Midbrain (tissue), 1 donor: Measurements from ENCODE around the gene ANKRD22.
"Not testable (repeated sequence)": the region's sequence is repeated elsewhere in the genome, so short reads cannot be mapped to it uniquely, and the experiment has no call there.

ENCODE experiments used
- DNase-seq: peaks from one replicate; lab custom pipeline; 2025; lab: John Stamatoyannopoulos, UW

Gene ANKRD22

DNA sequence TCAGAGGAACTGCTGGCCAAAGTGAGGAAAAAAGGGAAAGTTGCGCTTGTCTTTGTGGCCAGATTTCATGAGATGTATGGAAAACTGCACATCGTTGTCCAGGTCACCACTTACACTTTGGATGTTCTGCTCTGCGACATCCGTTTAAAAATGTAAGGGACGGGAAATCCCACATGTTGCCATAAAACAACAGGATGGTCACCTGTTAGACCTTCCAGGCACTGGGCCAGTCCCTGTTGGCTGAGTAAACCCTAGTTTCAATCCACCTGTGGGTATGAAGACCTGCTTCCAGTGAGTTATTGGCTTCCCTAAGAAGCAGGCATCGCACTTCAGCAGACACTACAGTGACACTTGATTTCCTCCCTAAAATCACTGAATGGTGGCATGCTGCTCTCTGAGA is 25.7 kb upstream of the ANKRD22 start:
- no peak for DNase-seq

DNA sequence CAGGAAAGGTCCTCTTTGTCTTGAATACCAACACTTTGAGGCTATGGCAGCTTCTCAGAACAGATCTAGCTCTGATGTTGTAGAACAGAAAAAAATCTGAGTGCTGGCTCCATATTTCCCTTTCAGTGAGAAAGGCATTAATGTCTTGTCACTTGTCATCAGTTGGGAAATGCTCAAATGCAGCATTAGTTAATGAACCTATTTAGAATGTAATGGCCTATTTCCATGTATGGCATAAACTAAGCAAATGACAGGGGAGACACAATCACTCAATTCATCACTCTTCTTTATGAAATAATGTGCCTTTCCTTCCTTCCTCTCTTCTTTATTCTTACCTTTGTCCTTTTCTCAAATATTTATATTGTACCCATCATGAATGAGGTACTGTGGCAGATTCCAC is 23.4 kb upstream of the ANKRD22 start:
- no peak for DNase-seq

DNA sequence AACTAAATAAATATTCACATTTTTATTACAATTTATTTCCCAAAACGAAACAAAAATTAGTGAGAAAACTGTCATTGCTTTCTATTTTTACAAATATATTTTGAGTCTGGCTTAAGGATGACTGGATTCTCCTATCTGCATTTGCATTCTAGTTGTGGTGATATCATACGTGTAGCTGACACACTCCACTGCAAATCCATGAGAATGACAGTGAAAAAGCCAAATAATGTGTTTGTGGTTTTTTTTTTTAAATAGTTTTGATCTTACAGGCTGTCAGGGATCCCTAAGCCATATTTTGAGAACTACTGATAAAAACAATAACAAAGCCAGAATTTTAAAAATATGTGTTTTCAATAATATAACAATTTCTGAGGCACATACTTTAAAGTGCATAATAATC is 22.6 kb upstream of the ANKRD22 start:
- no peak for DNase-seq

DNA sequence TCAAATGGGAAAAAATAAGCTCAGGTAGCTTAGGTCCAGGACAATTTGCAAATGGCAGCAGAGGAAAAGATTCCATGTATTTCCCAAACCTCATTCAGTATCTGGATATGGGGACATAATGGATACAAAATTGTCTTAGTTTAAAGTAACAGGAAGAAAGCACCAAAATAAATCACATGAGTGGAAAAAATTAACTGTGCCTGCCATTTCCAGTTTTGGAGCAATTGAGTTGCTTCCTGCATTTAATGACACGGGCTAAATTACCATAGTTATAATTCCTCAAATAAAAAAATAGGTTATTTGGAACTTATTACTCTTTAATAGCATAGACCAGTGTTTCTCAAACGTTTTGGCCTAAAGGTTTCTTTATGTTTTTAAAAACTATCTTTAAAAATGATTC is 22.1 kb upstream of the ANKRD22 start:
- DNase-seq = no peak

DNA sequence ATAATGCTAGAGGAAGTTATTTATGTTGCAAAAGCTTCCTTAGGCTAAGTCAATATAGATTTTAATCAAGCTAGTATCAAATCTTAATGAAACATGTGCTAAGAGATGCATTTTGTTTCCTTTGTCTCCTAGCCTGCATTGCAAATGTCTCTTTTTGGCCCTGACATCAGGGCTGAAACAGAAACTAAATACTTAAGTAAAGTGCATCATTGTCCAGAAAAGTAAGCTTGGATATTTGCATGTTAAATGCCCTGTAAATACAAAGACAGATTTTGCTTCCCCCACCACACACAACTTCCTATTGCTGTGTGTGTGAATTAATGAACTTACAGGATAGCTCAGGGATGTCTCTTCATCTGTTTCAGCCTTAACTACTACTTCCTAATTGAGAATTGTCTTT is 18.4 kb upstream of the ANKRD22 start:
- no peak for DNase-seq

DNA sequence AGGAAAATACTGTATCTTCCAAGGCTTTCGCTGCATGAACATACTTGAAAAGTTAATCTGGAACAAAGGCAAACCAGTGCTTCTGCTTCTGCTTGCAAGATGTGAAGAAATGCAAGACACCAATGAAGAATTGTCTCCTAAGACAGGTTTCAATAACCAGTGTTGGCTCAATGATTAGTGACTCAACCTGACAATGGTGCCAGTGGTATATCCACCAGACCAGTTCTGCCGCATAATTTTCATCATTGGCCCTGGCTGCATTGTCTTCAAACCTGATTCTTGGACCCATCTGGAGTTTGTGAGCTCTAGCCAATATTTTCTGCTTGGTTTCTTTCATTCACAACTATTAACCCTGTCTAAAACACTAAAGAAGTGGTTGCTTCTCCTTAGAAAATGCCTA is 14.8 kb upstream of the ANKRD22 start:
- DNase-seq = no peak

DNA sequence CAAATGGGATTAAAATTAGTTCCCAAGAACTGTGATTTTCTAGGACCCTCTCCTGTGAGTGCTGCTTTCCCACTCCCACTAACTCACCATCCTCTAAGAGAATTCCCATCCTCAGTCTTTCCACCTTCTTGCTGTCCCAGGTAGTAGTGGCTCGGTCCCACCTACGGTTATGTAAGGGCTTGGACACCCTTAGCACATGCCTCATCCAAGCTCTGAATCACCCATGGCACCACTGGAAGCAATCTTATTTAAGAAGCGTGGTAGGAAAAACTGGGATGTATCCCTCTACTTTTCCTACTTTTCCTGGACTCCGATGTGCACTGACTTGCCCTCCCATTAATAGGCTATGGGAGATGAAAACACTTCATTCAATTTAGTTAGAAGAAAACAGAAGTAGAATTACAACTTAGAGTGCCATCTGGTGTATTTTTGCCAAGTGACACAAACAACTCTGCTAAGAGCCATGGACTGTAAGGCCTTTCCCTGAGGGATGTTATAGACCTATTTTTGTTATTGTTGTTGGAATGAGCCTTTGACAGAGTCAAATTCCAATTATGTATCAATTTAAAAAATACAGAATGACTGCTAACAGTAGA is 13.7 kb upstream of the ANKRD22 start:
- no peak for DNase-seq

DNA sequence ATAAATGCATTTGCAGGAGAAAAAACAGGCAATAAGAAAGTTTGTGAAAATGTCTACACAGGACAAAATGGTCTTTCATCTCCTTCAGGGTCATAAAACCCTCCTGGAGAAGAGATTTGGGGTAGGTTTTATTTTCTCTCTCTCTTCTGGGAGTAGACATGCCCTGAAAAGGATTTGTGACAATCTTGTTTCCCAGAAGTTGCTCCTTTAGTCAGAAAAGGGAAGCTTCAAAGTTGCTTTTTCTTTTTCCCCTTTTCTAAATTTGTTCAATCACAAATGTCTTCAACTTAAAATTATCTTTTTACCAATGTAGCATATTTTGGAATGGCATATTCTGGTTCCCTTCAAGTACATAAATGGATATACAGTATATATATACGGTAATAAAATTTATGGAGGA is 9.4 kb upstream of the ANKRD22 start:
- no peak for DNase-seq

DNA sequence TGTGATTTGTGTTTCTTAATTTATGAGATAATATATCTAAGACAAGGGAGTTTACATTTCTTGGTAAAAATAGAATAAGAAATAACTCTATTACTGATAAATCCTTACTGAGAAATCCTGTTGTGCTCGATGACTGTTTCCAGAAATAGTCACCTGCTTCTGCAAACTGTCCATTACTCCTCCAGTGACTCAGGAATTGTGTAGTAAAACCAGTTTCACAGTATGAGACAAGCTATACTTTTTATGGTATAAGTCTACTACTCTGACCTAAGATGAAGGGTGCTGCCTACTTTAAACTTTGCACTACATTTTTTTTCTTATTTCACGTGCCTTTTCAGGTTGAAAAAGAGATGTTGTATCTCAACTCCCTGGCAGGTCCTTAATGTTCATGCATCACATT is 6.8 kb upstream of the ANKRD22 start:
- no peak for DNase-seq

DNA sequence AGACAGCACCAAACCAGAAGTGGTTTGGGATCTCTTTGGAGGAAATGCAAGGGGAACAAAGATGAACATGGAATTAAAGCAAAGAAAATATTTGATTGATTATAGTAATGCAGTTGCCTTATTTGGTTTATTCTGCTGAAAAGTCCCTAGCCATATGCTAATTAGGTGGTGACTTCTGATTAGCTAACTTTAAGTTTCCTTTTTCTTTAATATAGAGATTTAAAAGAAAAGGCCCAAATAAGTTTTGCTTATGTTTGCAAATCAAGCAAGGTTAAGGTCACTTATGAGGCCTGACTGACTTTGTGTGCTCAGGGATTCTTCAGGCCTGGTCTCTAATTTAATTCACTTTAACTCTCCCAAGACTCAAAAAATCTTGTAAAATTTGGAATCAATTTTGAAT is 6.2 kb upstream of the ANKRD22 start:
- no peak for DNase-seq

DNA sequence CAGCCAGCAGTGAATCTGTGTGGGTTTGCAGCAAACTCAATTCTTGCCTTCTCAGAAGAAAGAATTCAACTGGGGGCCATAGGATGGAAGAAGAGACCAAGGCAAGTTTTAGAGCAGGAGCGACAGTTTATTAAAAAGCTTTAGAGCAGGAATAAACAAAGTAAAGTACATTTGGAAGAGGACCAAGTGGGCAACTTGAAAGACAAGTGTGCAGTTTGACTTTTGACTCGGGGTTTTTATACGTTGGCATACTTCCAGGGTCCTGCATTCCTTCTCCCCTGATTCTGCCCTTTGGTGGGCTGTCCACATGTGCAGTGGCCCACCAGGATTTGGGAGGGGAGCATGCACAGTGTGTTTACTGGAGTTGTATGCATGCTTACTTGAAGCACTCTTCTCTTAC is 3.0 kb upstream of the ANKRD22 start:
- DNase-seq = no peak

DNA sequence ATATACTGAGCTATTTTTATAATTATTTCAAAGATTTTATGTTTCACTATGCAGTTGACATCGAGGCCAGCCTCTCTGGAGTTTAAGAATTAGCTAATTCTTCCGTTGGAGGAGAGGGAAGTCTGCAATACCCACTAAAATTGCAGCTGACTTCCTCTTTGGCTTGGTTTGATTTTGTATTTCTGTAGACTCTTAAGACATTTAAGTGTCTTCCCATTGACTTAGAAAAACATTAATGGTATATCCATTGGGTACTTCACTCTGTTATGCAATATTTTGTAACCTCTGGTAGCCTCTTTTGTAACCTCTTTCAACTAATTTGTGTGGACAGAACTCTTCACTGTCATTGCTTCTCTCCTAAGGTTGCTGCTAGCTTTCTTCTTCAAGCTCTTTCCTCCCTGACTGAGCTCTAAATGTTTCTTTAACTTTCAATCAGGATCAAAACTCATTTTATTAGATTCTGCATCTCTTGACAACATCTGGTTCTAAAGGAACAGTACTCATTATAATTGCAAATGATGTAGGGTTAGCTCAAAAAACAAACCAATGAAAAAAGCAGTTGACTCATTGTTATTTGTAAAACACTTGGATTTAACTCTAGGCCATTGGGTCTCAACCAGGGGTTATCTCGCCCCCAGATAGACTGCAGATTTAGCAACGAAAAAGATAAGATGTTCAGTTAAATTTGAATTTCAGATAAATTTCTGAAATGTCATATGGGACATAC is 1.7 kb upstream of the ANKRD22 start:
- peak; percentile 4 for DNase-seq

DNA sequence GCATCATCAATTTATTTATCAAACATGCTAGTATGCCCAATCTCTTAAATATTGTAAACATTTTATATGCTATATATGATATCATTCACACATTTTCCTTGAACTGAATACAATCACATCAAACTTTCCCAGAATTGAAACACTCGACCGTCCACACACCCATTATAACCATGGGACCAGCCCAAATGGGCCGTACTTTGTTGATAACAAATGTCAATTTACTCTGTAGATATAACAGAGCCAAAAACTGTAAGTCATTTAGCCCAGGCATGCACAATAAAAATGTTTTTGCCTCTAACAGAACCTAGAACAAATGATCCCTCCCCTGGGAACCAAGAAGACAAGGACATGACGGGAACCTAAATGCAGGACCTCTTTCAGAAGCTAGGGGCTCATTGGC is 683 bp upstream of the ANKRD22 start:
- DNase-seq = no peak

DNA sequence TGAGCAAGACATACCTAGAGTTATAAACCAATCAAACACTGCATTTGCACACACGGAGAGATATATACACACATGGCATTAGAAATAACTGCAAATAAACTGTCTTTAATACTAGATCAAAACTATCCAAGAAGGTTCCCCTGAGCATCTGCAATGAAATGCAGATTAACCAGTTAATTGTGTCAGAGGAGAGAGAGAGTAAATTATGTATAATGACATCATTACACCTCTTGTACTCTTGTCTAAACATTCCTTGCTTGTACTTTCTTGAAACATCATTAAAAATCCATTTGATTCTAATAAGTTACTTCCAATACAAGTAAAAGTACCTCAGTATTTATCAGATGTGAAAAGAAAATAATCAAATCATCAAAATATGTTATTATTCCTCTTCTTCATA is 932 bp downstream of the ANKRD22 start:
- no peak for DNase-seq

DNA sequence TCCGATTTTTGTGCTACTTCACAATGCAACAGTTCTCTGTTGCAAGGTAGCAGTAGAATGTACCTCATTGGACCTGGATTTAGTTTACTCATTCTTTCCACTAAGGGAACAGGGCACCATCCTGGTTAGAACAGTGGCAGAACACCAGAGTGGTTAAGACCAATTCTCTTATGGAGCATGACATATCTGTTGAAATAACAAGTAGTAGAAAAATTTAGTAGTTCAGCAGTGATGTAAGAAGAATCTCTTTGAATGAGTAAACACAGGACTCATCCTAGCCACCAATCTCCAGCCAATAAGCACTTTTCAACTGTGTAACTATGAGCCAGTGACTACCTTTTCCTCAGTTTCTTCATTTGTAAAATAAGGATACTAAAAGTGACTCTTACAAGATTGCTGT is 2.4 kb downstream of the ANKRD22 start:
- DNase-seq = no peak

DNA sequence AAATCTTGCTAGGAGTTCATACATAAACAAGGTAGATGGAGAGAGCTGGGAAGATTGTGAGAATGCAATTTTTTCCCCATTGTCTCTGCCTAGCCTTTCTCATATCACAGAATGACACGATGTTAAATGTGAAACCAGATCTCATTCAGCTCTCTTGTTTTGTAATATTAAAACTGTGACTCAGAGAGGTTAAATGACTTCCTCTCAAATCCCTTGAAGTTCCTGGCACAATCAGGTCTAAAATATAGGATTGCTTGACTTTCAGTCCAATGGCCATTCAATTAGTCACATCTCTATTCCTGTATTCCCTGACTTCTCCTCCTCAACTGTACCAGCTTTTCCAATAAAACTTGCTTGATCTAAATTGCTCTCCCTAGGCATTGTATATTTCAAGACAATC is 3.1 kb downstream of the ANKRD22 start:
- no peak for DNase-seq

DNA sequence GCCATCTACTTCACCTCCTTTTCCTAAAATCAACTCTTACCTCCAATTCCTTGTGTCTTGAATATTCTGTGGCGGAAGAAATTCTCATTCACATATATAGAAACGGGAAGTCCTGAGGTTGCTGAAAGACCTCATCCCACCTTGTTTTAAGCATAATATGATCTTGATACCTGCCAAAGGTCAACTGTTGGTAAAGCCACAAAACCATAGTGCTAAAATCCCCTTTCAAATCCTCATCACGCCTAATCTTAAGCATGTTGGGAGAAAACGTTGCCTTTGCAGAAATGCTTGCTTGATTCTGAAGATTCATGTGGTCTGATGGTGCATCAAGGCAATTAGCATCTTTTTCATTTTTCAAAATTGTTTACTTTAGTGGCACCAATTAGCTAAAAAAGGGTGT is 8.5 kb downstream of the ANKRD22 start:
- DNase-seq = no peak

DNA sequence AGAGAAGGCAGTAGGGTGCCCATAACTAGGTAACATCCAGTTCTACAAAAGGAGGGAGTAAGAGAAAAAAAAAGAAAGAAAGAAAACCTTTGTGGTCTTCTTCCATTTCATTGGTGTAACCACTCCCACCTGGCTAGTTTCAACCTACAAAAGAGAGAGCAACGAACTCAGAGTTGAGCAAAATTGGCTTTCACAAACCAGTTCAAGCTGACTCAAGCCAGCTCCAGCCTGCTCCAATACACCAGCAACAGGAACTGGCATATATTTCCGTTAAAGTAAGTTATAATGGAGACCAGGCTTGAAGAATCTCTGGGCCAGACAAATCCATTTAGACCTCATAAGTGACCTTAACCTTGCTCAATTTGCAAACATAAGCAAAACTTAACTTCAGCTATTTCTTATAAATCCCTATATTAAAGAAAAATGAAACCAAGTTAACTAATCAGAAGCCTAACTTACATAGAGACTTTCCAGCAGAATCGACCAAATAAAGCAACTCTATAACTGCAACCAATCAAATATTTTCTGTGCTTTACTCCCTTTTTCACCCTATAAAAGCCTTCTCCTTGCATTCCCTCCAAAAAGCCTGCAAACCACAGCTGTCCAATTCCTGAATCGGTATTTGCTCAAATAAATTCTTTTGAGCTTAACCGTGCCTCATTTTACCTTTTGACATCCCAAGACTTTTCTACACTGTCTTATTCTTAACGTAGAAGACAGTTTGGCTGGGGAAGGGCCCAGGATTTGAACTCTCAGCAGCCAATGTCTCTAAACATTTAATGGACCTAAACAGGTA is 10.1 kb downstream of the ANKRD22 start:
- DNase-seq = no peak

DNA sequence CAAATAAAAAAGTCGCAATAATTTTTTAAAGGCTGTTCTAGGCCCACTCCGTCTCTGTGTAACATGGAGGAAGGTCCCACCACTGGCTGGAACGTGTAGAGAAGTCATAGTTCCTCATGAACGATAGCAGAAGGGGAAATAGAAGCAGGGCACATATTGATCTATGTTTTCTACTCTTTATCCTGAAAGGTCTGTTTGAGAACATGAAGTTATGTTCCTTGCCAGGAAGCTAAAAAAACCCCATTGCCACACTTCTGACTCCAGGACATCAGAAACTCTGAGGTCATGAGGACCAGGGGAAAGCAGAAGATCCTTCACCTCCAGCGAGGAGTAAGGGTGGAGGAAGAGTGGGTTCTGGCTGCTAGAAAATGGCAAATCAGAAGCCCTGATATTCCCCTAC is 10.8 kb downstream of the ANKRD22 start:
- DNase-seq = no peak

DNA sequence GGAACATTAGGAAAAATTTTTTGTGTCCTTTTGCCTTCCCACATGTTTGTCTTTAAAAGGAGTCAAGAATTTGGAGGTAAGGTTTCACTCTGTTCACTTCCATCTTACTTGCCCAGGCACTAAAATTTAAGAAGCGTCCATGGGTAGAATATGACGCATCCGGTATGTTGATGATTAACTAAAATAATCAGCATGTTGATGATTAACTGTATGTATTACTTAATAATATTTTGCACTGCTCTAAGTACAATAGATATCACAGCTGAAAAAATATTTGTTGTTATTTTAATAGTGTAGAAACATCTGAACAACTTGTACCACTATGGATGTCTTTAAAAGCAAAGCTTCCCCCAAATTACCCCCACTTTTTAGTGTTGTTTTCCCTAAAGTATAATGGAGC is 11.5 kb downstream of the ANKRD22 start:
- DNase-seq = no peak

DNA sequence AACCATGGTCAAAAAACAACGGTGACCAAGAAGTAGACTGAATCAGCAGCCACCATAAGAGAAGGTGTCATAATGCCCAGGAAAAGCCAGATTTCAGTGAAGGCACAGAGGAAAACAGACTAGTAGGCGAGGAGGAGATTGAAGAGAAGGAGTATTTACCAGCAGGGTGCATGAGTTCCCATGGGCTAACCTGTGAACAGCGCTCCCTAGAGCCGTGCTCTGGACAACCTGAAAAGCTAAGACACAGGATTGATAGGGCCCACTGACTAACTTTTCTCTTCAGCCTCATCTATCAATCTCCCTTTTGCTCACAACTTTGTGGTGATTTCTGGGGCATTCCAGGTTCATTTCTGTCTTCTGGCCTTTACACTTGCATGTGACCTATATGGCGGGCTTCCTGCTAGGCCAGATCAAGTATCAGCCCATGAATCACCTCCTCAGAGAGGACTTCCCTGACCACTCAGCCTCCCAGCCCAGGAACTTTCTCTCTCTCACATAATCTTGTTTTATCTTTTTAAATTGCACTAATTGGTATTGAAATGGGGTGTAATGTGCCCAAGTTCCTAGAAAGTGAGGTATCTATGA is 12.8 kb downstream of the ANKRD22 start:
- DNase-seq = no peak

DNA sequence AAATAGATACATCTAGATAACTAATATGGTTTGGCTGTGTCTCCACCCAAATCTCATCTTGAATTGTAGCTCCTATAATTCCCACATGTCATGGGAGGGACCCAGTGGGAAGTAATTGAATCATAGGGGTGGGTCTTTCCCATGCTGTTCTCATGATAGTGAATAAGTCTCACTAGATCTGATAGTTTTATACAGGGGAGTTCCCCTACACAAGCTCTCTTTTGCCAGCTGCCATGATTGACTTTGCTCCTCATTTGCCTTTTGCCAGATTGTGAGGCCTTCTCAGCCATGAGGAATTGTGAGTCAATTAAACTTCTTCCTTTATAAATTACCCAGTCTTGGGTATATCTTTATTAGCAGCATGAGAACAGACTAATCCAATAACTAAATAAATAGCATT is 14.0 kb downstream of the ANKRD22 start:
- DNase-seq = not testable (repeated sequence)

DNA sequence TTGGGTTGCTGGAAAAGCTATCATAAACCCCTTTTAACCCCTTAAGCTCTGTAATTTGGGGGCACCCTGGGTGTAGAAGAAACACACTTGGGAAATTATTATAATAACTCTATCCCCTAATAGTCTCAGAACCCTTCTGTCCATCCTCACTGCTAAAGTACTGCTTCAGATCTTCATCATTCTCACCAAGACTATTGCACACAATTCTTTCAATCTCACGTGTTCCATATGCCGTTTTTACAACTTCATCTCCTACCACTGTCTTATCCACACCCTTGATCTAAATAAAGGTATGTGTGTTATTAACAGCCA is 15.8 kb downstream of the ANKRD22 start:
- DNase-seq = no peak
